K562 treated with DMSO at 1 percent for 12 hours (cell line): Measurements from ENCODE around the gene FAXC. TPM values are rescaled to one million over a fixed set of nuclear protein-coding genes. Genes with fewer than 3 reads are reported as not detected.

ENCODE experiments used
- total RNA-seq: library from RNA; unstranded; fragments of 300-600 nt; gene quantifications from 2 replicates; pipeline ENCODE4 v1.2.3, GENCODE V29; 2022; ENCODE audit not compliant: insufficient read depth

Gene FAXC
- not detected in 2 replicates for total RNA-seq

DNA sequence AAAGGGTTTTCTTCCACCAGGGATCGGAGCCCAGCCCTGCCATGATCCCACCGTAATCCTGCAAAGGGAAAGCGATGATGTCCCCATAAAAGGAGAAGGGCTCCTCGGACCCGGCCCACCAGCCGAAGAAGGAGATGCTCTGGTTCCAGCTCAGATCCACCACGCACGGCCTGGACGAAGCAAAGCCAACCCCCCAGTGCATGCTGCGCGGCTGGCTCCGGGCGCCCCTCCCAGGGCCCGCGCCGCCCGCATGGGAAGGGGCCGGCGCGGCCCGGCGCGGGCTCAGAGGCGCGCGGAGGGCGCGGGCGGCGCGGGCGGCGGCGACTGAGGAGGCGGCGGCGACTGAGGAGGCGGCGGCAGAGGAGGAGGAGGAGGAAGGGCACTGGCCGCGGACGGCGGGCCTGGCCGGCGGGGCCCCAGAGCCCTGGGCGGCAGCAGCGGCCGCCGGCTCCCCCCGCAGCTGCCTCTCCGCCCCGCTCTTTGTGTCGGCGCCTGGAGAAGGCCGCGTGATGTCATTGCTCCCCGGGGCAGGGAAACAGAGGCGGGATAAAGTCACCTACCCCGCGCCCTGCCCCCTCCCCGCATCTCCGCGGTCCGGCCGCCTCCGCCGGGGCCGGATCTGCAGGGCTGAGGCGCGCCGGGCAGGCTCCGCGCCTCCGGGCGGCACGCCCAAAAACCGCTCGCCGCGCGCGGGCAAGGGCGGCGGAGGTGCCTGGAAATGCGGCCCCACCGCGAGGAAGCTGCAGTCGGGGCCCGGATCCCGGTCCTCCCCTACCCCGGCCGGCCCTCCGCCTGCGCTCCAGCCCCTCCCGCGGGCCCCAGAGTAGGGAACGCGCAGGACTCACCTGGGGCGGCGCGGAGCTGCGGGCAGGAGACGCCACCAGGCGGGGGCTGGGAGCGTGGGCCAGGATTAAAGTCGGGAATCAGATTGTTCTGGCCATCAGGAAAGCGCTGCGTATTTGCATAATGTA, at the start of gene FAXC:
FAXC (minus strand) TSS at position 504 of the 971 bp plus-strand sequence; CDS start at position 202, 302 bp downstream.

DNA sequence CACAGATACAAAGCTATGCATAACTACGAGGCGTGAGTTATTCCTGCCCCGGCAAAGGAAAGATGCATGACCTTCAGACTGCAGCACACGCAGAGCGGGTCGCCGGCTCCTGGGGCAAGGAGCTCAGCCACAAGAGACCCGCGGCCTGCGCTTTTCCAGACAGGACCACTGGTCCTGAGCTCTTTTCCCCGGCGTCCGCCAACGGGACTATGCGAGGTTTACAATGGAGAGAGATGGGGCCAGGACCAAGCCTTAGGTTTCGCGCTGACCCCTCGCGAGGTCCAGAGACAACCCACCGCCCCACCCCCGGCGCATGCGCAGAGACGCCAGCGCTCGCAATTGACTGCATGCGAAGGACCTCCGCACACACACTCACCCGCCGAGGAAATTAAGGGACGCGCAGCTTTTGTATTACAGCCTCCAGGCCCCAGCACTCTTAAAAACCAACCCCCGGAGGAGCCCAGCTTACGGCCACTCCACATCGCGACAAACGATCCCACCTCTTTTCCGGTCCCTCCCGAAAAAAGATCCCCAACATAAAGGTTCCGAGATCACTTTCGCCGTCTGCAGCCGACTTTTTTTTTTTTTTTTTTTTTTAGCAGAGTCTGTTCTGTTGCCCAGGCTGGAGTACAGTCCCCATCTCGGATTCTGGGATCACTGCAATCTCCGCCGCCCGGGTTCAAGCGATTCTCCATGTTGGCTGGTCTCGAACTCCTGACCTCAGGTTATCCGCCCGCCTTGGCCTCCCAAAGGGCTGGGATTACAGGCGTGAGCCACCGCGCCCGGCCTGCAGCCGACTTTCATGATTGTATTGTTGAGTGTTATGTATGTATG, 44.4 kb upstream of the FAXC start, which contains the start of gene COQ3:
COQ3 (minus strand) TSS at position 498 of the 834 bp plus-strand sequence; CDS start at position 482, 16 bp downstream.

Other genes with a start within 250 kb of the FAXC start
- gene COQ3, start 44.5 kb upstream of the FAXC start, total RNA-seq: 8.6 and 15.8 TPM in 2 replicates
- gene PNISR, start 75.6 kb upstream of the FAXC start, total RNA-seq: 36.8 and 114 TPM in 2 replicates
- 4.3 and 17.8 TPM in 2 replicates for gene USP45, start 165.7 kb upstream of the FAXC start, total RNA-seq
- 25.9 and 63.9 TPM in 2 replicates for gene CCNC, start 219.0 kb upstream of the FAXC start, total RNA-seq